ENCODE measurements around the gene PDE5A. TPM values are rescaled to one million over a fixed set of nuclear protein-coding genes. Genes with fewer than 3 reads are reported as not detected.

Gene PDE5A
- total and polyA plus RNA-seq, 8 donors = 26.7 to 78.2 (median 65.2) TPM

GRCh38 chr4:119521268-119521667 is 107.3 kb downstream of the PDE5A start:
- no peak for TF ChIP-seq CTCF (IDR thresholded peaks at IDR 0.05)
- Histone ChIP-seq H3K4me3 (no peak overlapping the region), H3K27me3 (no peaks in the 10 kb centered on the region), H3K9me3 (no peaks in the 10 kb centered on the region), H3K36me3 (peaks cover 0 to 34% of the 10 kb centered on the region in 2 donors), H3K27ac (no peak overlapping the region), H3K4me1 (no peaks in the 10 kb centered on the region)
- ATAC-seq (no peak), DNase-seq (no peak)
- intact Hi-C loops (cut with DNase I) = no loop called here

- no peak overlapping the region for H3K27ac ChIP-seq
- DNase-seq = no peak
- no peaks in the 10 kb centered on the region for H3K9me3 ChIP-seq
These were observed 109.6 kb downstream of the PDE5A start for GRCh38 chr4:119518915-119519410.

GRCh38 chr4:119518230-119518892 is 110.2 kb downstream of the PDE5A start:
- no peak overlapping the region for H3K27ac ChIP-seq
- no peaks in the 10 kb centered on the region for H3K4me1 ChIP-seq
- TF ChIP-seq CTCF (IDR thresholded peaks at IDR 0.05) = no peak
- H3K27me3 ChIP-seq = no peaks in the 10 kb centered on the region
- H3K36me3 ChIP-seq = peaks cover 0 to 59% of the 10 kb centered on the region in 2 donors
- DNase-seq = no peak
- ATAC-seq = no peak
- H3K9me3 ChIP-seq = no peaks in the 10 kb centered on the region
- intact Hi-C loops (cut with DNase I) = no loop called here
- H3K4me3 ChIP-seq = no peak overlapping the region

More at GRCh38 chr4:119518915-119519410, 109.6 kb downstream of the PDE5A start:
- Histone ChIP-seq H3K4me3 (no peak overlapping the region), H3K27me3 (no peaks in the 10 kb centered on the region), H3K36me3 (peaks cover 0 to 53% of the 10 kb centered on the region in 2 donors), H3K4me1 (no peaks in the 10 kb centered on the region)
- ATAC-seq = no peak
- TF ChIP-seq CTCF (IDR thresholded peaks at IDR 0.05) = no peak
- intact Hi-C loops (cut with DNase I) = no loop called here

GRCh38 chr4:119517361-119518229 is 111.0 kb downstream of the PDE5A start:
- no peak for TF ChIP-seq CTCF (IDR thresholded peaks at IDR 0.05)
- H3K27ac ChIP-seq = peak overlapping the region in 1 of 2 donors; percentile 1
- peaks cover 0 to 66% of the 10 kb centered on the region in 2 donors for H3K36me3 ChIP-seq
- intact Hi-C loops (cut with DNase I) = no loop called here
- no peaks in the 10 kb centered on the region for H3K4me1 ChIP-seq
- H3K9me3 ChIP-seq = no peaks in the 10 kb centered on the region
- no peak overlapping the region for H3K4me3 ChIP-seq
- DNase-seq (no peak), ATAC-seq (no peak)
- H3K27me3 ChIP-seq = no peaks in the 10 kb centered on the region

GRCh38 chr4:119512398-119512797 is 116.2 kb downstream of the PDE5A start:
- no peak for TF ChIP-seq CTCF (IDR thresholded peaks at IDR 0.05)
- H3K4me1 ChIP-seq = no peaks in the 10 kb centered on the region

More at GRCh38 chr4:119512398-119512797, 116.2 kb downstream of the PDE5A start:
- Histone ChIP-seq H3K27me3 (no peaks in the 10 kb centered on the region), H3K36me3 (peaks cover 0 to 43% of the 10 kb centered on the region in 2 donors), H3K4me3 (no peak overlapping the region), H3K27ac (no peak overlapping the region), H3K9me3 (no peaks in the 10 kb centered on the region)
- DNase-seq = no peak
- no peak for ATAC-seq
- intact Hi-C loops (cut with DNase I) = no loop called here

Data from left lung (tissue), 10 donors.